Fibroblast of villous mesenchyme (primary cell): ENCODE data around the gene APCDD1. TPM values are rescaled to one million over a fixed set of nuclear protein-coding genes. Genes with fewer than 3 reads are reported as not detected.

Experiments used
- DNase-seq: peaks from one replicate; pipeline ENCODE4 v3.0.0-alpha.2; 2010; ENCODE audit warnings: low read depth
- H3K4me3 ChIP-seq: 2 replicates; pipeline ENCODE4 v1.5.1; 2011; ENCODE audit warnings: low read depth, mild to moderate bottlenecking, low read length
- total RNA-seq: library from RNA; depleted of rRNA; stranded (reverse); fragments of >200 nt; gene quantifications from 2 replicates; pipeline ENCODE4 v1.2.3, GENCODE V29; 2012
- TF ChIP-seq, protein P1 (sequence below): IDR thresholded peaks from 2 replicates; pipeline ENCODE4 v1.5.1; 2012; ENCODE audit warnings: low read depth, mild to moderate bottlenecking, low read length; ENCODE audit not compliant: insufficient read depth

APCDD1 gene
- total RNA-seq, 1 donor = 3.5 TPM

DNA sequence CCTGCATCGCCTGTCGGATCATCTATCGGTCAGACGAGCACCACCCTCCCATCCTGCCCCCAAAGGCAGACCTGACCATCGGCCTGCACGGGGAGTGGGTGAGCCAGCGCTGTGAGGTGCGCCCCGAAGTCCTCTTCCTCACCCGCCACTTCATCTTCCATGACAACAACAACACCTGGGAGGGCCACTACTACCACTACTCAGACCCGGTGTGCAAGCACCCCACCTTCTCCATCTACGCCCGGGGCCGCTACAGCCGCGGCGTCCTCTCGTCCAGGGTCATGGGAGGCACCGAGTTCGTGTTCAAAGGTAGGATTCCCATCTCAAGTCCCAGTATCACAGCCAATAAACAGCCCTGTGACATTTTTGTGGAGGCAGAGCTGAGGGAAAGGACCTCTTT is 31.0 kb downstream of the APCDD1 start:
- TF ChIP-seq, protein P1, sequence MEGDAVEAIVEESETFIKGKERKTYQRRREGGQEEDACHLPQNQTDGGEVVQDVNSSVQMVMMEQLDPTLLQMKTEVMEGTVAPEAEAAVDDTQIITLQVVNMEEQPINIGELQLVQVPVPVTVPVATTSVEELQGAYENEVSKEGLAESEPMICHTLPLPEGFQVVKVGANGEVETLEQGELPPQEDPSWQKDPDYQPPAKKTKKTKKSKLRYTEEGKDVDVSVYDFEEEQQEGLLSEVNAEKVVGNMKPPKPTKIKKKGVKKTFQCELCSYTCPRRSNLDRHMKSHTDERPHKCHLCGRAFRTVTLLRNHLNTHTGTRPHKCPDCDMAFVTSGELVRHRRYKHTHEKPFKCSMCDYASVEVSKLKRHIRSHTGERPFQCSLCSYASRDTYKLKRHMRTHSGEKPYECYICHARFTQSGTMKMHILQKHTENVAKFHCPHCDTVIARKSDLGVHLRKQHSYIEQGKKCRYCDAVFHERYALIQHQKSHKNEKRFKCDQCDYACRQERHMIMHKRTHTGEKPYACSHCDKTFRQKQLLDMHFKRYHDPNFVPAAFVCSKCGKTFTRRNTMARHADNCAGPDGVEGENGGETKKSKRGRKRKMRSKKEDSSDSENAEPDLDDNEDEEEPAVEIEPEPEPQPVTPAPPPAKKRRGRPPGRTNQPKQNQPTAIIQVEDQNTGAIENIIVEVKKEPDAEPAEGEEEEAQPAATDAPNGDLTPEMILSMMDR = no peak
- no peak for DNase-seq
- no peak overlapping the region for H3K4me3 ChIP-seq

- no peak overlapping the region for H3K4me3 ChIP-seq
- no peak for DNase-seq
- TF ChIP-seq, protein P1 = no peak
Observed at GRCh38 chr18:10486362-10486761, 31.9 kb downstream of the APCDD1 start.

- no peak for DNase-seq
- no peak overlapping the region for H3K4me3 ChIP-seq
- TF ChIP-seq, protein P1 = no peak
Observed at GRCh38 chr18:10487154-10487553, 32.7 kb downstream of the APCDD1 start.

DNA sequence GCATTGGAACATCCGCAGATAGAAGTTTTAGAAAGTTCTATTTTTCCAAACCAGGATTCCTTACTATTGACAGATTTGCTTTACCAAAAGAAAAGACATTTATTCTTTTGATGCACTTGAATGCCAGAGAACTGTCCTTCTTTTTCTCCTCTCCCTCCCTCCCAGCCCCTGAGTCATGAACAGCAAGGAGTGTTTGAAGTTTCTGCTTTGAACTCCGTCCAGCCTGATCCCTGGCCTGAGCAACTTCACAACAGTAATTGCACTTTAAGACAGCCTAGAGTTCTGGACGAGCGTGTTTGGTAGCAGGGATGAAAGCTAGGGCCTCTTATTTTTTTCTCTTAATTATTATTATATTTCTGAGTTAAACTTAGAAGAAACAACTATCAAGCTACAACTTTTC is 33.6 kb downstream of the APCDD1 start:
- peak; percentile 28 for DNase-seq
- H3K4me3 ChIP-seq = no peak overlapping the region
- TF ChIP-seq, protein P1 = no peak

DNA sequence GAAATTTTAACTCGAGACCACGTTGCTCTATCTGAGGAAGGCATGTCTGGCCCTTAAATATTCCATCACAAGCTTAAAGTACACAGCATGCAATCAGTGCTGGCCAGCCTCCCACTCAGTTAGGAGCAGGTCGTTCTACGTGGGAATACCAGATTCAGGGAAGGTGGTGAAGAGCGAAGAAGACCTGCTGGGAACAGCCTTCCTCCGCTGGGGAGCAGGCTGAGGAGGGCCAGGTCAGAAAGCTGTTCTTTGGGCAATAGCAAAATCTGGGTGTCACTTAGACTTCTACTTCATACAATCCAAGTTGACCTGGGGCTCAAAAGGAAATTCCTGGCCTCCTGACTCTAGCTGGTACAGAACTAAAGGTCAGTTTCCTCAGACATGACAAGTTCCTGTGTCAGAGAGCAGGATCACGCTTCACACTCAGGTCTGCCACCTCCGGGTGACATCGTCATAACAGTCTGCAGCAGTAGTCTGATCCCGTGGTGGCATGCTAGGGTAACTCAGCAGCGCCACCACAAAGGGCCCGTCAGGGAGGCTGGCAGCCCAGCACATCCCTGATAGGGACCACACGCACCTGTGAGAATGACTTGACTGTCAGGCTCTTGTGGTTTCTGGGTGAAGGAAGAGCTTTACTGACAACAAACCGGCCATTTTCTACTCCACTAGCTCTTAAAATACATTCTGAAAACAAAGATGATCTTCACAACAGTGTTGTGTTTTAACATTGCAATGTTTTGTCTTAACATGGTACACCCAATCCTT is 36.1 kb downstream of the APCDD1 start:
- TF ChIP-seq, protein P1 = no peak
- H3K4me3 ChIP-seq = no peak overlapping the region
- DNase-seq = no peak

DNA sequence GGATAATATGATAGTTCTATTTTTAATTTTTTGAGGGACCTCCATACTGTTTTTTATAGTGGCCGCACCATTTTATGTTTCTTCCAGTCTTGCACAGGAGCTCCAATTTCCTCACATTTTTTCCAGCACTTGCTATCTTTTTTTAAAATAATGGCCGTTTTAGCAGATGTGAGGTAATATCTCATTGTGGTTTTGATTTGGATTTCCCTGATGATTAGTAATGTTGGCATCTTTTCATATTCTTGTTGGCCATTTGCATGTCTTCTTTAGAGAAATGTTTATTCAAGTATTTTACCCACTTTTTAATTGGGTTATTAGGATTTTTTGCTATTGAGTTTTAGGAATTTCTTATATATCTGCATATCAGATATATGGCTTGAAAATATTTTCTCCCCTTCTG is 41.5 kb downstream of the APCDD1 start:
- no peak for DNase-seq

More for the DNA sequence above, 41.5 kb downstream of the APCDD1 start:
- TF ChIP-seq, protein P1 = no peak
- H3K4me3 ChIP-seq = no peak overlapping the region
